HFF-Myc (cell line): ENCODE measurements around the gene HOXB9.

Experiments
- DNase-seq: peaks from one replicate; pipeline ENCODE4 v3.0.0-alpha.2; 2011; ENCODE audit warnings: low read depth; ENCODE audit errors: extremely low read depth
- H3K4me3 ChIP-seq: replicated peaks from 2 replicates; pipeline ENCODE4 v1.5.1; 2011; ENCODE audit warnings: low read depth, mild to moderate bottlenecking, control low read depth, low read length
- TF ChIP-seq, protein P1 (sequence below): IDR thresholded peaks from 2 replicates; pipeline ENCODE4 v1.5.1; 2012; ENCODE audit warnings: mild to moderate bottlenecking, low read depth, low read length, control low read depth; ENCODE audit errors: missing control alignments

Gene HOXB9

GRCh38 chr17:48627623-48628521 lies 1.7 kb upstream of the HOXB9 start:
- H3K4me3 ChIP-seq, result no peak overlapping the region
- no peak for DNase-seq
- TF ChIP-seq, protein P1, sequence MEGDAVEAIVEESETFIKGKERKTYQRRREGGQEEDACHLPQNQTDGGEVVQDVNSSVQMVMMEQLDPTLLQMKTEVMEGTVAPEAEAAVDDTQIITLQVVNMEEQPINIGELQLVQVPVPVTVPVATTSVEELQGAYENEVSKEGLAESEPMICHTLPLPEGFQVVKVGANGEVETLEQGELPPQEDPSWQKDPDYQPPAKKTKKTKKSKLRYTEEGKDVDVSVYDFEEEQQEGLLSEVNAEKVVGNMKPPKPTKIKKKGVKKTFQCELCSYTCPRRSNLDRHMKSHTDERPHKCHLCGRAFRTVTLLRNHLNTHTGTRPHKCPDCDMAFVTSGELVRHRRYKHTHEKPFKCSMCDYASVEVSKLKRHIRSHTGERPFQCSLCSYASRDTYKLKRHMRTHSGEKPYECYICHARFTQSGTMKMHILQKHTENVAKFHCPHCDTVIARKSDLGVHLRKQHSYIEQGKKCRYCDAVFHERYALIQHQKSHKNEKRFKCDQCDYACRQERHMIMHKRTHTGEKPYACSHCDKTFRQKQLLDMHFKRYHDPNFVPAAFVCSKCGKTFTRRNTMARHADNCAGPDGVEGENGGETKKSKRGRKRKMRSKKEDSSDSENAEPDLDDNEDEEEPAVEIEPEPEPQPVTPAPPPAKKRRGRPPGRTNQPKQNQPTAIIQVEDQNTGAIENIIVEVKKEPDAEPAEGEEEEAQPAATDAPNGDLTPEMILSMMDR, result no peak

DNA sequence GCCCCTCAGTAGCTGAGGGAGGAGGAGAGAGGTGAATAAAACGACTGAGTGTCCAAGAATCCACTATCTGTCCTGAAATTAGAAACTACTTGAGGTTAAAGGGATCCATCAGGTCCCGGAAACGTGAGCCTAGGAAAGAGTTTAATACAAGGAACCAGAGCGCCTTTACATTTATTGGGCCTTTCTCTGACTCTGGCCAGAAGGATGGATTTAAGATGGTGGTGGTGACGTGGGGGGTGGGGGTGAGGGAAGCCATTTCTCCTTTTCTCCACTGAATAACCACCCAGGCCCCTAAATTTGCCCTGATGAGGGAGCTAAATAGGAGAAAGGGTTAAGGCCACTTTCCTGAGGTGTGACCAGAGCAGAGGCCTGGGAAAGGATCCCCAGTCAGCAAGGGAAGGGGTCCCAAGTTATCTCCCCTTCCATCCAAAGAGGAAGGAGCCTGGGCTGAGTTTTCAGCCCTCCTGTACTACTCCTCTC lies 1.0 kb upstream of the HOXB9 start:
- TF ChIP-seq, protein P1, result no peak
- no peak overlapping the region for H3K4me3 ChIP-seq
- DNase-seq, result no peak

DNA sequence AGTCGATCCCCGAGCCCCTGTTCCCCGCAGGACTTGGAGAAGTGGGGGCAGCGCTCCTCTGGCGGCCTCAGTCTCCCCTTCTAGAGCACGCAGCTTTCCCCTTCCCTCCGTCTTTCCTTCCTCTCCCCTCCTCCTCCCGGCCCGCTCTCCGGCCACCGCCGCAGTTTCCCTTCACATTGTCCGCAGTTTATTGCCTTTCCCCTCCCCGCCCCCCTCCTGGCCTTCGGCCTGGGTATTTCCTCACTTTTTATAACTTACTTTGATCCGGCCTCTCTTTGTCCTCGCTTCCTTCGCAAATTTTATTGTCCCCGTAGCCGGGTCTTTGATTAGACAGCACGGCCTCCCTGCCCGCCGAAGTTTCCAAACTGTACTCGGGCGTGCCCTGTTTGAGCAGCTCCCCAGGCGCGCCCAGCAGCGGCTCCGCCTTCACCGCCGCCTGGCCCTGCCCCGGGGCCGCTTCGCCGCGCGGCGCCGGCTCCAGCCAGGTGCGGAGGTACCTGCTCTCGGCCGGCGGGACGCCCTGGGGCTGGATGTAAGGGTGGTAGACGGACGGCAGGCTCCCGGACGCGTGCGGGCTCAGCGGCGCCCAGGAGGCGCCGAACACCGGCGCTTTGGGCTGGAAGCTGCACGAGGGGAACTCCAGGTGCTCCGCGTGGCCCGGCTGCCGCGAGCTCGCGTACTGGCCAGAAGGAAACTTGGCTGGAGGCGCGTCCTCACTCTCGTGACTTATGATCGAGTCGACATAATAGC lies 488 bp downstream of the HOXB9 start:
- no peak for DNase-seq
- H3K4me3 ChIP-seq, result no peak overlapping the region

DNA sequence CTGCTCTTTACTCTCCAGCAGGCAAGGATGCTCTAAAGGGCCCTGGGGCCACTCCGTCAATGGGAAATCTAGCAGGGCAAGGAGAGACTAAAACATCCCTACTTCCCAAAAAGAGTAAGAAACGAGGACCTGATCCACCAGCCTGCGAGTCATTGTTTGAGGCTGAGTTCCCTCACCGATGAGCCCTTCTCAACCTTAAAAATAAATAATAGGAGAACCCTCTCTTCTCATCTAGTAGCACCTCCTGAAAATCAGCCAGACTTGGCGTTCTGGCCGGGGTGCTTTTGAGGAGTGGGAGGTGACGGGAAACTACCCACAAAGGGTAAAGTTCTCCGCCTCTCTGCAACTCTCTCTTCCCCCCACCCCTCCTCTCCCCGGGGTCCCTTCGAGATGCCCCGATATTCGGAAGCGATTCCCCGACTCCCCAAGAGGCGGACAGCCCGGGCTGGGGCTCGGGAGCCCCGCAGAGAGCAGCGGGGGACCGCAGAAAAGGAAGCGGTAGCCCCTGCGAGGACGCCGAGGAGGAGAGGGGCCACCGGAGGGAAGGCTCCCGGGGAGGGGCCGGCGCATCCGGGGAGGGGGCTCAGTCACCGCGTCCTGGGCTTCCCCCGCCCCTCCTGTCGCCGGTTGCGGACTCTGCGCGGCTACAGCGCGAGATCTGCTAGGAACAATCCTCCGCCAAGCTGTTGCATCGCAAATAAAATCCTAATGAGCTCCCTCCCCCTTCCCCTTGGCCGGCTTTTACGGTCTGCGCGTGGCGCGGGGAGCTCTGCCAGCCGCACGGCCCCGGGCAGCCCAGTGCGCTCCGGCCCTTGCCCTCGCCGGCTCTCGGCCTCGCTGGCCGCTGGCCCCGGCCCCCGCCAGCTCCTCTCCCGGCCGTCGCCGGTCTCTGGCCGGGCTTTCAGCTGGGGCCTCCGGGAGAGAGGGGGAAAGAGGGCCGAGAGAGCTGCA lies 1.3 kb downstream of the HOXB9 start:
- H3K4me3 ChIP-seq, result no peak overlapping the region
- TF ChIP-seq, protein P1, result no peak
- DNase-seq, result no peak

More for the DNA sequence above, 488 bp downstream of the HOXB9 start:
- TF ChIP-seq, protein P1, result no peak

DNA sequence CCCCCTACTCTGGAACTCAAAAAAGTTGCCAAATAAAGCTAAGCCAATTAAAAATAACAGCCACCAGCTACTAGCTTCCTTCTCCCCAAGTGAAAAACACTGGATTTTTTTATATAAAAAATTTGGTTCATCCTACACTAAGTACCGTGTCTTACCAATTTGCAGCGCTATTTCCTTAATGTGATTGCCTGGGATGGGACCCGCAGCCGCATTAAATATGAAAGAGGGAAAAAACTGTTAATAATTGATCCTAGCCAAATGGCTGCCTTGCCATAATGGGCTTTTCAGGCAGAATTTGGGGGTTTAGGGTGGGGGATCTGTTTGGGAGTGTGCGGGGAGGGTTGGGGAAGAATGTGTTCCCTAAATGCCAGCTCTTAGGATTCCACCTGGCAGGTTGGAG lies 2.0 kb downstream of the HOXB9 start:
- DNase-seq, result no peak
- TF ChIP-seq, protein P1, result no peak
- no peak overlapping the region for H3K4me3 ChIP-seq

- TF ChIP-seq, protein P1, result no peak
- H3K4me3 ChIP-seq, result no peak overlapping the region
- DNase-seq, result no peak
Observed at GRCh38 chr17:48623583-48623982, 2.6 kb downstream of the HOXB9 start.
